ENCODE data around the gene NADK2. TPM values are rescaled to one million over a fixed set of nuclear protein-coding genes. Genes with fewer than 3 reads are reported as not detected.
A peak's percentile ranks its signal among the peaks of the same experiment; 100 is the strongest.

NADK2 gene
- total and polyA plus RNA-seq, 9 of the 15 experiments (the other 6 are each of a cell fraction or from before 2014, with no cell fraction given) = 10.6 to 41.0 (median 24.0) TPM

DNA sequence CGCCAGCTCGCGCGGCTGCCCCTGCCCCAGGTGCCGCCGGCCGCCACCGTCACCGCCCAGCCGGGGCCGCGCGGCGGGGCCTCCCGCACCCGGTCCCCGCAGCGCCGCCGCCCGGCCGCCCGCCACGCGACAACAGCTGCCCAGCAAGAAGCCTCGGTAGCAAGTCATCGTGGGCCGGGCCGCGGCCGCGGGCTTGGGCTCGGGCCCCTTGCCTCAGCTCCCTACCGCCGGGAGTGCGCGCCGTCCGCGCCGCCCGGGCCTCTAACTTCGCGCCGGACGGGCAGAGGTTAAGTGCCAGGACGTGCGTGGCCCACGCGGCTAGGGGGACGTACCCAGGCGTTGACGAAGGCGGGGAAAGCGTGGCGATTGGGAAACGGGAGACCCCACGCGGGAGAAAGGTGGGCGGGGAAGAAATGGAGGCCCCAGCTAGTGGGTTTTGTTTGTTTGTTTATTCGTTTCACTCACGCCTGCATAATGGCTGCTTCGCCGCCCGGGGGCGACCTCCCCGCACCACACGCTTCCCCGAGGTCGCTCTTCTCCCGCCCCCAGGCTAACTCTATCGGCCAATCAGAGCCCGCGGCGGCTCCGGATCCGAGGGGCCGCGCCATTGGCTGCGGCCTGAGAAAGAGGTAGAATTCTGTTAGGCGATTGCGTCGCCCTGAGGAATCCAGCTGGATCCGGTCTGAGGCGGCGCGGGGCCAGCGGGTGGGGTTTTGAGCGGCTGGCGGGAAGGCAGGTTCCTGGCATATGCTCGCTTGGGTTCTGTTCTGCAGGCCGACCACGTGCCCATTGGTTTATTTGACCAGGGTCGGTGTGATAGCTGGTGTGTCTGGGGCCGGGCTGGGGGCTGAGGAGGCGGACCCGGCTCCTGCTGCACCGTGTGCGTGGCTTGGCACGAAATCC, at the start of gene NADK2 (continued):
- TF ChIP-seq FOXO4 (CRISPR knock-in tag; IDR thresholded peaks at IDR 0.05) (0 out of 2 replicates have a peak, but pooled peaks have one; percentile 6), CREB3L1 (IDR thresholded peaks at IDR 0.05; ENCODE audit: borderline replicate concordance, low read depth) (peak; percentile 78), HMGN3 (IDR thresholded peaks at IDR 0.05; ENCODE audit: borderline replicate concordance, extremely low read depth, insufficient read length, low read depth, low read length) (peak; percentile 83), TCF3 (CRISPR knock-in tag; IDR thresholded peaks at IDR 0.05) (peak; percentile 19), EP400 (IDR thresholded peaks at IDR 0.05) (peak; percentile 96), ARNT (IDR thresholded peaks at IDR 0.05) (0 out of 4 replicates have a peak, but pooled peaks have one; percentile 31 to 55), ATF4 (CRISPR knock-in tag; IDR thresholded peaks at IDR 0.05) (peak; percentile 68), FOXJ3 (CRISPR knock-in tag; IDR thresholded peaks at IDR 0.05) (peak; percentile 32; the same call in 1 of the 2 replicates), HDAC1 (IDR thresholded peaks at IDR 0.05) (peak in 1 of 2 experiments; percentile 76; a peak in 2 of 4 replicates), KAT2B (IDR thresholded peaks at IDR 0.05; ENCODE audit: low read depth, low read length) (peak; percentile 85), MLLT1 (IDR thresholded peaks at IDR 0.05) (peak in 1 of 2 experiments; percentile 49; a peak in 3 of 4 replicates), SREBF2 (CRISPR knock-in tag; IDR thresholded peaks at IDR 0.05) (no peak), ZNF134 (CRISPR knock-in tag; conservative IDR thresholded peaks at IDR 0.05) (peak; percentile 70; the same call in 1 of the 2 replicates), CC2D1A (IDR thresholded peaks at IDR 0.05) (peak; percentile 97)
- TF ChIP-seq, protein P1, sequence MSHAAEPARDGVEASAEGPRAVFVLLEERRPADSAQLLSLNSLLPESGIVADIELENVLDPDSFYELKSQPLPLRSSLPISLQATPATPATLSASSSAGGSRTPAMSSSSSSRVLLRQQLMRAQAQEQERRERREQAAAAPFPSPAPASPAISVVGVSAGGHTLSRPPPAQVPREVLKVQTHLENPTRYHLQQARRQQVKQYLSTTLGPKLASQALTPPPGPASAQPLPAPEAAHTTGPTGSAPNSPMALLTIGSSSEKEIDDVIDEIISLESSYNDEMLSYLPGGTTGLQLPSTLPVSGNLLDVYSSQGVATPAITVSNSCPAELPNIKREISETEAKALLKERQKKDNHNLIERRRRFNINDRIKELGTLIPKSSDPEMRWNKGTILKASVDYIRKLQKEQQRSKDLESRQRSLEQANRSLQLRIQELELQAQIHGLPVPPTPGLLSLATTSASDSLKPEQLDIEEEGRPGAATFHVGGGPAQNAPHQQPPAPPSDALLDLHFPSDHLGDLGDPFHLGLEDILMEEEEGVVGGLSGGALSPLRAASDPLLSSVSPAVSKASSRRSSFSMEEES (CRISPR knock-in tag; IDR thresholded peaks at IDR 0.05) = peak; percentile 5; the same call in 1 of the 2 replicates
- TF ChIP-seq, protein P2, sequence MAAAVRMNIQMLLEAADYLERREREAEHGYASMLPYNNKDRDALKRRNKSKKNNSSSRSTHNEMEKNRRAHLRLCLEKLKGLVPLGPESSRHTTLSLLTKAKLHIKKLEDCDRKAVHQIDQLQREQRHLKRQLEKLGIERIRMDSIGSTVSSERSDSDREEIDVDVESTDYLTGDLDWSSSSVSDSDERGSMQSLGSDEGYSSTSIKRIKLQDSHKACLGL (CRISPR knock-in tag; IDR thresholded peaks at IDR 0.05; ENCODE audit: borderline replicate concordance, poor library complexity, severe bottlenecking) = no peak
- TF ChIP-seq, protein P3, sequence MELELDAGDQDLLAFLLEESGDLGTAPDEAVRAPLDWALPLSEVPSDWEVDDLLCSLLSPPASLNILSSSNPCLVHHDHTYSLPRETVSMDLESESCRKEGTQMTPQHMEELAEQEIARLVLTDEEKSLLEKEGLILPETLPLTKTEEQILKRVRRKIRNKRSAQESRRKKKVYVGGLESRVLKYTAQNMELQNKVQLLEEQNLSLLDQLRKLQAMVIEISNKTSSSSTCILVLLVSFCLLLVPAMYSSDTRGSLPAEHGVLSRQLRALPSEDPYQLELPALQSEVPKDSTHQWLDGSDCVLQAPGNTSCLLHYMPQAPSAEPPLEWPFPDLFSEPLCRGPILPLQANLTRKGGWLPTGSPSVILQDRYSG (tag; conservative IDR thresholded peaks at IDR 0.05; ENCODE audit: low read depth) = peak; percentile 96

Measured in K562 (cell line).